CD4-positive, alpha-beta memory T cell (primary cell): Measurements from ENCODE around the gene CD300LF. TPM values are rescaled to one million over a fixed set of nuclear protein-coding genes. Genes with fewer than 3 reads are reported as not detected.

Experiments
- CTCF ChIA-PET: fragments of 350-600 bp; sonication (Branson Sonifier 250); formaldehyde crosslinking; loops from one replicate; lab custom pipeline; 2021; ENCODE audit warnings: inconsistent platforms; ENCODE audit not compliant: partially characterized antibody; lab: Charles Lee
- POLR2A ChIA-PET: fragments of 350-600 bp; sonication (Branson Sonifier 250); formaldehyde crosslinking; loops from one replicate; lab custom pipeline; 2021; ENCODE audit not compliant: partially characterized antibody; lab: Charles Lee
- DNase-seq, 5 donors: peaks; one replicate each; pipeline versions ENCODE4 v3.0.0 to v3.0.0-alpha.2; 2020 to 2022; ENCODE audit warnings: mixed read lengths in 1 of 5
- H3K27ac ChIP-seq: one replicate; pipeline ENCODE4 v1.7.0; 2013; ENCODE audit warnings: low read depth, low read length
- H3K27me3 ChIP-seq: 2 replicates; pipeline ENCODE4 v1.7.0; 2013; ENCODE audit warnings: mild to moderate bottlenecking, low read length, moderate library complexity; ENCODE audit not compliant: insufficient read depth
- H3K36me3 ChIP-seq: 2 replicates; pipeline ENCODE4 v1.7.0; 2013; ENCODE audit warnings: mild to moderate bottlenecking, low read length, moderate library complexity; ENCODE audit not compliant: insufficient read depth
- H3K4me1 ChIP-seq: 2 replicates; pipeline ENCODE4 v1.7.0; 2013; ENCODE audit warnings: mild to moderate bottlenecking, low read length, moderate library complexity; ENCODE audit not compliant: insufficient read depth
- H3K4me3 ChIP-seq, 2 donors: one replicate each; pipeline ENCODE4 v1.7.0; 2013; ENCODE audit warnings: low read length in 2 of 2, mild to moderate bottlenecking in 1 of 2
- H3K9me3 ChIP-seq, 2 donors: one replicate each; pipeline ENCODE4 v1.7.0; 2013; ENCODE audit warnings: low read length in 2 of 2, control low read depth in 1 of 2; ENCODE audit not compliant: control insufficient read depth in 1 of 2
- H3K27ac Mint-ChIP-seq, 7 donors: one replicate each; pipeline ENCODE4 v1.8.0; 2020 to 2021; ENCODE audit warnings: mixed read lengths in 7 of 7, mild to moderate bottlenecking in 6 of 7, inconsistent platforms in 3 of 7, moderate library complexity in 3 of 7
- H3K27me3 Mint-ChIP-seq, 2 donors: one replicate each; pipeline ENCODE4 v1.8.0; 2020 to 2021; ENCODE audit warnings: mixed read lengths in 2 of 2
- H3K36me3 Mint-ChIP-seq, 2 donors: one replicate each; pipeline ENCODE4 v1.8.0; 2020 to 2021; ENCODE audit warnings: mixed read lengths in 2 of 2, inconsistent platforms in 1 of 2, mild to moderate bottlenecking in 1 of 2
- H3K4me1 Mint-ChIP-seq, 4 donors: one replicate each; pipeline ENCODE4 v1.8.0; 2020 to 2021; ENCODE audit warnings: mixed read lengths in 4 of 4, mild to moderate bottlenecking in 1 of 4
- H3K4me3 Mint-ChIP-seq, 8 donors: one replicate each; pipeline ENCODE4 v1.8.0; 2020 to 2021; ENCODE audit warnings: mixed read lengths in 8 of 8, mild to moderate bottlenecking in 7 of 8, moderate library complexity in 6 of 8, inconsistent platforms in 3 of 8
- H3K9me3 Mint-ChIP-seq, 8 donors: one replicate each; pipeline ENCODE4 v1.8.0; 2020 to 2021; ENCODE audit warnings: mixed read lengths in 8 of 8, mild to moderate bottlenecking in 5 of 8, inconsistent platforms in 3 of 8, moderate library complexity in 1 of 8
- intact Hi-C: fragments of 100-400 bp; cut with micrococcal nuclease; formaldehyde crosslinking; loops from one replicate; pipeline ENCODE4 v1.15.1; 2023
- polyA plus RNA-seq, 2 donors: library from polyadenylated mRNA; unstranded; fragments of 300-500 nt; fragmentation: Illumina TruSeq; gene quantifications; one replicate each; pipeline ENCODE4 v1.2.3, GENCODE V29; 2021
- total RNA-seq, 2 experiments: library from RNA; stranded (reverse); gene quantifications; one replicate each; pipeline ENCODE4 v1.2.3, GENCODE V29; 2021

The CD300LF gene
- total and polyA plus RNA-seq, 4 experiments from 2014 or later, result 0.23 TPM; not detected in 3

GRCh38 chr17:74729368-74729767, 16.6 kb upstream of the CD300LF start:
- H3K4me3 Mint-ChIP-seq, result peak overlapping the region in 1 of 8 donors; percentile 15
- POLR2A ChIA-PET, result interaction anchor here (0.7 to 1.8 kb wide), 4 partner anchors 9 to 30 kb away, joined by 3 to 5 read pairs (median 4); no protein-coding TSS in a partner anchor
- no peak overlapping the region for H3K27ac ChIP-seq
- no peaks in the 10 kb centered on the region for H3K9me3 ChIP-seq
- DNase-seq, result no peak
- no peaks in the 10 kb centered on the region for H3K9me3 Mint-ChIP-seq
- no peaks in the 10 kb centered on the region for H3K27me3 Mint-ChIP-seq
- CTCF ChIA-PET, result interaction anchor here (1.0 to 2.6 kb wide), 3 partner anchors 9 to 72 kb away, joined by 3 to 10 read pairs (median 4); no protein-coding TSS in a partner anchor
- no peaks in the 10 kb centered on the region for H3K27me3 ChIP-seq
- H3K4me3 ChIP-seq, result no peak overlapping the region
- H3K4me1 Mint-ChIP-seq, result peaks cover 0 to 15% (median 8%) of the 10 kb centered on the region in 4 donors
- H3K27ac Mint-ChIP-seq, result no peak overlapping the region
- intact Hi-C loops, result no loop called here
- peaks cover 32% of the 10 kb centered on the region for H3K4me1 ChIP-seq
- H3K36me3 Mint-ChIP-seq, result no peaks in the 10 kb centered on the region
- no peaks in the 10 kb centered on the region for H3K36me3 ChIP-seq

- Histone ChIP-seq H3K27ac (no peak overlapping the region), H3K36me3 (no peaks in the 10 kb centered on the region), H3K27me3 (no peaks in the 10 kb centered on the region), H3K9me3 (no peaks in the 10 kb centered on the region), H3K4me1 (peaks cover 32% of the 10 kb centered on the region), H3K4me3 (no peak overlapping the region)
- CTCF ChIA-PET, result interaction anchor here (1.0 to 2.6 kb wide), 2 partner anchors 10 to 71 kb away, joined by 3 to 10 read pairs; no protein-coding TSS in a partner anchor
- Mint-ChIP-seq H3K9me3 (no peaks in the 10 kb centered on the region), H3K27me3 (no peaks in the 10 kb centered on the region), H3K4me3 (no peak overlapping the region), H3K4me1 (peaks cover 0 to 12% (median 6%) of the 10 kb centered on the region in 4 donors), H3K36me3 (no peaks in the 10 kb centered on the region), H3K27ac (no peak overlapping the region)
- POLR2A ChIA-PET, result interaction anchor here (1.2 kb wide), 1 partner anchor 31 kb away, joined by 3 read pairs; no protein-coding TSS in a partner anchor
- no peak for DNase-seq
- intact Hi-C loops, result no loop called here
These were observed 16.0 kb upstream of the CD300LF start for GRCh38 chr17:74728702-74729075.

- Histone ChIP-seq H3K4me3 (no peak overlapping the region), H3K4me1 (peaks cover 32% of the 10 kb centered on the region), H3K9me3 (no peaks in the 10 kb centered on the region), H3K27ac (no peak overlapping the region), H3K36me3 (no peaks in the 10 kb centered on the region), H3K27me3 (no peaks in the 10 kb centered on the region)
- POLR2A ChIA-PET, result no interaction called here
- Mint-ChIP-seq H3K9me3 (no peaks in the 10 kb centered on the region), H3K27ac (no peak overlapping the region), H3K27me3 (no peaks in the 10 kb centered on the region), H3K4me1 (peaks cover 0 to 12% (median 6%) of the 10 kb centered on the region in 4 donors), H3K4me3 (no peak overlapping the region), H3K36me3 (no peaks in the 10 kb centered on the region)
- no peak for DNase-seq
- CTCF ChIA-PET, result no interaction called here
- intact Hi-C loops, result no loop called here
These were observed 15.4 kb upstream of the CD300LF start for GRCh38 chr17:74728033-74728701.

GRCh38 chr17:74725111-74725510, 12.4 kb upstream of the CD300LF start:
- H3K27me3 Mint-ChIP-seq, result peaks cover 0 to 3% of the 10 kb centered on the region in 2 donors
- ChIA-PET CTCF (interaction anchor here (1.0 to 4.4 kb wide), 3 partner anchors 12 to 68 kb away, joined by 3 to 27 read pairs (median 6); partner anchors contain the start of gene RAB37), POLR2A (interaction anchor here (0.6 to 1.7 kb wide), 3 partner anchors 9 to 25 kb away, joined by 3 to 5 read pairs (median 4); no protein-coding TSS in a partner anchor)
- Histone ChIP-seq H3K4me3 (no peak overlapping the region), H3K27ac (no peak overlapping the region), H3K9me3 (no peaks in the 10 kb centered on the region), H3K36me3 (no peaks in the 10 kb centered on the region), H3K4me1 (peaks cover 12% of the 10 kb centered on the region), H3K27me3 (no peaks in the 10 kb centered on the region)
- intact Hi-C loops, result no loop called here
- H3K36me3 Mint-ChIP-seq, result no peaks in the 10 kb centered on the region
- H3K9me3 Mint-ChIP-seq, result no peaks in the 10 kb centered on the region
- peaks cover 0 to 4% (median 2%) of the 10 kb centered on the region in 4 donors for H3K4me1 Mint-ChIP-seq
- no peak for DNase-seq
- H3K27ac Mint-ChIP-seq, result no peak overlapping the region
- no peak overlapping the region for H3K4me3 Mint-ChIP-seq

- Mint-ChIP-seq H3K4me1 (peaks cover 0 to 2% (median under 1%) of the 10 kb centered on the region in 4 donors), H3K27ac (no peak overlapping the region), H3K4me3 (no peak overlapping the region), H3K27me3 (peaks cover 0 to 3% of the 10 kb centered on the region in 2 donors), H3K36me3 (no peaks in the 10 kb centered on the region), H3K9me3 (no peaks in the 10 kb centered on the region)
- intact Hi-C loops, result no loop called here
- no peak for DNase-seq
- no peaks in the 10 kb centered on the region for H3K4me1 ChIP-seq
- H3K9me3 ChIP-seq, result no peaks in the 10 kb centered on the region
- ChIA-PET POLR2A (interaction anchor here (1.3 kb wide), 1 partner anchor 26 kb away, joined by 4 read pairs; no protein-coding TSS in a partner anchor), CTCF (interaction anchor here (4.4 kb wide), 1 partner anchor 13 kb away, joined by 27 read pairs; the partner anchor contains the start of gene RAB37)
- no peaks in the 10 kb centered on the region for H3K36me3 ChIP-seq
- H3K27ac ChIP-seq, result no peak overlapping the region
- H3K4me3 ChIP-seq, result no peak overlapping the region
- no peaks in the 10 kb centered on the region for H3K27me3 ChIP-seq
These were observed 11.2 kb upstream of the CD300LF start for GRCh38 chr17:74723891-74724290.

GRCh38 chr17:74722782-74723181, 10.1 kb upstream of the CD300LF start:
- DNase-seq, result no peak
- Mint-ChIP-seq H3K36me3 (no peaks in the 10 kb centered on the region), H3K27ac (no peak overlapping the region), H3K27me3 (peaks cover 0 to 3% of the 10 kb centered on the region in 2 donors), H3K9me3 (no peaks in the 10 kb centered on the region), H3K4me1 (peaks cover 0 to 2% (median under 1%) of the 10 kb centered on the region in 4 donors), H3K4me3 (no peak overlapping the region)
- H3K36me3 ChIP-seq, result no peaks in the 10 kb centered on the region
- H3K9me3 ChIP-seq, result no peaks in the 10 kb centered on the region
- H3K27me3 ChIP-seq, result no peaks in the 10 kb centered on the region
- CTCF ChIA-PET, result interaction anchor here (2.0 kb wide), 1 partner anchor 65 kb away, joined by 9 read pairs; no protein-coding TSS in a partner anchor
- H3K27ac ChIP-seq, result no peak overlapping the region
- POLR2A ChIA-PET, result no interaction called here
- no peak overlapping the region for H3K4me3 ChIP-seq
- intact Hi-C loops, result no loop called here
- H3K4me1 ChIP-seq, result no peaks in the 10 kb centered on the region

GRCh38 chr17:74720506-74720905, 7.8 kb upstream of the CD300LF start:
- Mint-ChIP-seq H3K4me1 (peaks cover 0 to 2% (median under 1%) of the 10 kb centered on the region in 4 donors), H3K27me3 (peaks cover 2 to 3% of the 10 kb centered on the region in 2 donors), H3K4me3 (no peak overlapping the region), H3K9me3 (no peaks in the 10 kb centered on the region), H3K36me3 (no peaks in the 10 kb centered on the region), H3K27ac (no peak overlapping the region)
- intact Hi-C loops, result no loop called here
- POLR2A ChIA-PET, result interaction anchor here (0.8 kb wide), 1 partner anchor 17 kb away, joined by 3 read pairs; no protein-coding TSS in a partner anchor
- no peaks in the 10 kb centered on the region for H3K36me3 ChIP-seq
- no peak overlapping the region for H3K27ac ChIP-seq
- no peak overlapping the region for H3K4me3 ChIP-seq
- DNase-seq, result no peak
- H3K9me3 ChIP-seq, result no peaks in the 10 kb centered on the region
- H3K4me1 ChIP-seq, result no peaks in the 10 kb centered on the region
- H3K27me3 ChIP-seq, result no peaks in the 10 kb centered on the region
- CTCF ChIA-PET, result no interaction called here
